ENCODE results near the gene DLG2. TPM values are rescaled to one million over a fixed set of nuclear protein-coding genes. Genes with fewer than 3 reads are reported as not detected.
"Not testable (repeated sequence)": the region's sequence is repeated elsewhere in the genome, so short reads cannot be mapped to it uniquely, and the experiment has no call there.

DLG2 gene
- polyA plus RNA-seq, 3 donors = 9.9 to 11.8 (median 10.1) TPM

- DNase-seq (ENCODE audit: extremely low read depth in 1 of 11, low read depth in 9 of 11, low spot score in 4 of 11) = no peak
Observed at GRCh38 chr11:83477772-83478171, 2149.4 kb downstream of the DLG2 start.

- DNase-seq (ENCODE audit: extremely low read depth in 1 of 11, low read depth in 9 of 11, low spot score in 4 of 11) = no peak
Observed at GRCh38 chr11:83475760-83476159, 2151.4 kb downstream of the DLG2 start.

- DNase-seq (ENCODE audit: extremely low read depth in 1 of 11, low read depth in 9 of 11, low spot score in 4 of 11) = no peak
Observed at GRCh38 chr11:83473743-83474142, 2153.4 kb downstream of the DLG2 start.

GRCh38 chr11:83472806-83473205 is 2154.3 kb downstream of the DLG2 start:
- DNase-seq (ENCODE audit: extremely low read depth in 1 of 11, low read depth in 9 of 11, low spot score in 4 of 11) = no peak

- no peak for DNase-seq (ENCODE audit: extremely low read depth in 1 of 11, low read depth in 9 of 11, low spot score in 4 of 11)
Observed at GRCh38 chr11:83471831-83472727, 2155.1 kb downstream of the DLG2 start.

- no peak for DNase-seq (ENCODE audit: extremely low read depth in 1 of 11, low read depth in 9 of 11, low spot score in 4 of 11)
Observed at GRCh38 chr11:83467837-83468236, 2159.3 kb downstream of the DLG2 start.

- DNase-seq (ENCODE audit: extremely low read depth in 1 of 11, low read depth in 9 of 11, low spot score in 4 of 11) = no peak
Observed at GRCh38 chr11:83464160-83464944, 2162.8 kb downstream of the DLG2 start.

- DNase-seq (ENCODE audit: extremely low read depth in 1 of 11, low read depth in 9 of 11, low spot score in 4 of 11) = no peak
Observed at GRCh38 chr11:83459798-83460197, 2167.3 kb downstream of the DLG2 start.

- DNase-seq (ENCODE audit: extremely low read depth in 1 of 11, low read depth in 9 of 11, low spot score in 4 of 11) = no peak
Observed at GRCh38 chr11:83456566-83456965, 2170.6 kb downstream of the DLG2 start.

- DNase-seq (ENCODE audit: extremely low read depth in 1 of 11, low read depth in 9 of 11, low spot score in 4 of 11) = peak in 6 of 11 donors; percentile 13 to 30 (median 25)
Observed at GRCh38 chr11:83456075-83456474, 2171.1 kb downstream of the DLG2 start.

- DNase-seq (ENCODE audit: extremely low read depth in 1 of 11, low read depth in 9 of 11, low spot score in 4 of 11) = no peak
Observed at GRCh38 chr11:83455356-83455755, 2171.8 kb downstream of the DLG2 start.

GRCh38 chr11:83454674-83455073 is 2172.5 kb downstream of the DLG2 start:
- DNase-seq (ENCODE audit: extremely low read depth in 1 of 11, low read depth in 9 of 11, low spot score in 4 of 11) = no peak

- DNase-seq (ENCODE audit: extremely low read depth in 1 of 11, low read depth in 9 of 11, low spot score in 4 of 11) = no peak
Observed at GRCh38 chr11:83449338-83449913, 2177.7 kb downstream of the DLG2 start.

GRCh38 chr11:83448686-83449085 is 2178.5 kb downstream of the DLG2 start:
- DNase-seq (ENCODE audit: extremely low read depth in 1 of 11, low read depth in 9 of 11, low spot score in 4 of 11) = no peak

- not testable (repeated sequence) for DNase-seq (ENCODE audit: extremely low read depth in 1 of 11, low read depth in 9 of 11, low spot score in 4 of 11)
Observed at GRCh38 chr11:83443880-83444279, 2183.3 kb downstream of the DLG2 start.

- no peak for DNase-seq (ENCODE audit: extremely low read depth in 1 of 11, low read depth in 9 of 11, low spot score in 4 of 11)
Observed at GRCh38 chr11:83441601-83442000, 2185.5 kb downstream of the DLG2 start.

- no peak for DNase-seq (ENCODE audit: extremely low read depth in 1 of 11, low read depth in 9 of 11, low spot score in 4 of 11)
Observed at GRCh38 chr11:83441171-83441570, 2186.0 kb downstream of the DLG2 start.

GRCh38 chr11:83438438-83438837 is 2188.7 kb downstream of the DLG2 start:
- no peak for DNase-seq (ENCODE audit: extremely low read depth in 1 of 11, low read depth in 9 of 11, low spot score in 4 of 11)

GRCh38 chr11:83437939-83438338 is 2189.2 kb downstream of the DLG2 start:
- DNase-seq (ENCODE audit: extremely low read depth in 1 of 11, low read depth in 9 of 11, low spot score in 4 of 11) = no peak

GRCh38 chr11:83436855-83437254 is 2190.3 kb downstream of the DLG2 start:
- no peak for DNase-seq (ENCODE audit: extremely low read depth in 1 of 11, low read depth in 9 of 11, low spot score in 4 of 11)
